ENCODE results near the gene RB1. TPM values are rescaled to one million over a fixed set of nuclear protein-coding genes. Genes with fewer than 3 reads are reported as not detected.

RB1 gene
- total RNA-seq, 1 donor: 48.4 TPM

DNA sequence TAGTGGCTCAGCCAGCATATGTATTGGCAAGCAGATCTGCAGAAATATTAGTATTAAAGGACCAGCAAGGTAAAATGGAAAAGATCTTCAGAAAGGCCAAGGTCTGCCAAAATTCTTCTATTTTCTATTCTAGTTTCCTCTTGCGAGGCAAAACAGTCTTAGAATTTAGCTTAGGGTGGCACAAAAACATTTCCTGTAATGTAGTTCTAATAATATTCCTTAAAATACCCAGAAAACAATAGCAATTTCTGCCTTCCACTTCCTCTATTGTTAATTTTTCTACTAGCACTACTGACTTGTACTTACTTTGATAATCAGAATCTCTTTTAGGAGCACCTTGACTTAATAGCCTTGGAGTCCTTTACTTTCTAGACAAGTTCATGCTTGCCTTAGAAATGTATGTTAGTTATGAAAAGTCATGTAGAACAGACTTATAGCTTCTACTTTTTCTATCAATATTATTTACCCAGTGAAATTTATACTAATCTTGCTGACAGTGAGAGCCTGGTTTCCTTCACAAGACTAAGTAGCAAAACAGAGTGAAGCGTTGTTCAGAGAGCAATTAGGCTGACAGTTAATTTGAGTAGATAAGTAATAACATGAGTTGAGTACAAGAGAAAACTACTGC, 133.2 kb downstream of the RB1 start:
- no peak for DNase-seq (ENCODE audit: low read depth)
- H3K4me3 ChIP-seq (ENCODE audit: low read depth, low read length): no peak overlapping the region
- TF ChIP-seq CTCF (IDR thresholded peaks at IDR 0.05; ENCODE audit: insufficient read depth, low read length): no peak

DNA sequence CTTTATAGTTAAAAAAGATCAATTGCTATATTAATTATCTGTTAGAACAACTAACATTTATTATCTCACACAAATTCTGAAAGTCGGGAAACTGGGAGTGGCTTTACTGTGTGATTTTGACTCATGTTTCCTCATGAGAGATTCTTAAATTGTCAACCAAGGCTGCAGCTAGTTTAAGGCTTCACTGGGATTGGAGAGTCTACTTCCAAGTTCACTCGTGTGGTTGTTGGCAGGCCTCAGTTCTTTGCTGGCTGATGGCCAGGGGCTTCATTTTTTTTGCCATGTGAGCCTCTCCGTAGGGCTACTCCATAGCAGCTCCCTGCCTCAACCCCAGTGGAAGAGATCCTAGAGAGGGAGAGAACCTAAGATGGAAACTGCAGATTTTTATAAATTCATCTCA, 133.8 kb downstream of the RB1 start:
- TF ChIP-seq CTCF (IDR thresholded peaks at IDR 0.05; ENCODE audit: insufficient read depth, low read length): no peak
- peak; percentile 92 for DNase-seq (ENCODE audit: low read depth)
- H3K4me3 ChIP-seq (ENCODE audit: low read depth, low read length): no peak overlapping the region

- DNase-seq (ENCODE audit: low read depth): no peak
- no peak overlapping the region for H3K4me3 ChIP-seq (ENCODE audit: low read depth, low read length)
- TF ChIP-seq CTCF (IDR thresholded peaks at IDR 0.05; ENCODE audit: insufficient read depth, low read length): no peak
Observed at GRCh38 chr13:48443442-48444208, 140.1 kb downstream of the RB1 start.

DNA sequence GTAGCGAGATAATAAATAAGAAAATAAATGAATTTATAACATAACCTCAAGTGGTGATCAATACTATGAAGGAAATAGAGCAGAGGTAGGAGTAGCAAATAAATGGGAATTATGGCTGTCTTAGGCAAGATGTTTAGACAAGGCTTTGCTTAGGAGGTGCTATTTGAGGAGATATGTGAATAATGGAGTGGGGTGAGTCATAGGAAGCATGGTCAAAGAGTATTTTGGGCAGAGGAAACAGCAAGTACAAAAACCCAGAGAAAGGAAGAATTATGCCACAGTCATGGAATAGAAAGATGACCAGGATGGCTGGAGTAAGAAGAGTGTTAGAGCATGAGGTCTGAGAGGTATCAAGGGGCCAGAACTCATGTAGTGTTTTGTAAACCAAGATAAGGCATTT, 142.9 kb downstream of the RB1 start:
- peak; percentile 78 for DNase-seq (ENCODE audit: low read depth)
- no peak for TF ChIP-seq CTCF (IDR thresholded peaks at IDR 0.05; ENCODE audit: insufficient read depth, low read length)
- H3K4me3 ChIP-seq (ENCODE audit: low read depth, low read length): no peak overlapping the region

DNA sequence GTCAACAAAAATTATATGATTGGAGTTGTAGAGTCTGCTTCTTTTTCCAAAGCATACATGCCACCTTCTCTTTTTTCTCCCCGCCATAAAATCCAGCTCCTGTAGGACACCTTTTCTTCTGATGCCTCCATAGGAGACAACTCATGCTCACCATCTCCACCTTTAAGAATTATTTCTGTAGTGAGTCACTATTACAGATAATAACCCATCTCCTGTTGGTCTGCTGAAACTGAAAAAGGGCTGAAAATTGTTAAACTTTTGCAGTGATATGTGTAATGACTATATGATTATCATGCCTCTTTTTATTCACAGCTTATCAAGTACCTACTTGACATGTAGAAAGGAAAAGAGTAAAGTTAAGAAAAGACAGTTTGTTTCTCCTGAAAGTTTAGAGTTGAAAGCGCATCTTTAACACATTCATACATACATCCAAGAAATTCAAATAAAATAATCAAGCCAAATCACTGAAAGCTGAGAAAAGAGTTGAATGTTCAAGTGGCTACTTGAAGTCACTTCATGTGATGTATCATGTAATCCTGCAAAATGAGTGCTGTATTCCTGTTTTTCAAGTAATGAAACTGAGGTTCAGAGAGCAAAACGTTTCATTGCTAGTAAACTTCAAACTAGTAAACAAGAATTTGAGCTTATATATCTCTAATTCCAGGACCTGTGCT, 144.9 kb downstream of the RB1 start:
- TF ChIP-seq CTCF (IDR thresholded peaks at IDR 0.05; ENCODE audit: insufficient read depth, low read length): no peak
- H3K4me3 ChIP-seq (ENCODE audit: low read depth, low read length): no peak overlapping the region
- no peak for DNase-seq (ENCODE audit: low read depth)

- TF ChIP-seq CTCF (IDR thresholded peaks at IDR 0.05; ENCODE audit: insufficient read depth, low read length): no peak
- DNase-seq (ENCODE audit: low read depth): peak; percentile 87
- no peak overlapping the region for H3K4me3 ChIP-seq (ENCODE audit: low read depth, low read length)
Observed at GRCh38 chr13:48448959-48449614, 145.5 kb downstream of the RB1 start.
